Measurements from ENCODE around the gene TPSD1. TPM values are rescaled to one million over a fixed set of nuclear protein-coding genes. Genes with fewer than 3 reads are reported as not detected.
"Not testable (repeated sequence)": the region's sequence is repeated elsewhere in the genome, so short reads cannot be mapped to it uniquely, and the experiment has no call there.

TPSD1 gene
- total RNA-seq, 1 experiment from 2014 or later, result not detected

- Histone ChIP-seq H2BK20ac (ENCODE audit: low read depth, low read length, poor library complexity, severe bottlenecking) (no peak overlapping the region), H3T11ph (ENCODE audit: low read length) (no peak overlapping the region), H4K20me1 (ENCODE audit: control insufficient read depth, insufficient read depth, insufficient read length) (no peaks in the 10 kb centered on the region), H3K27me3 (ENCODE audit: insufficient read depth, low read length) (peaks cover 7% of the 10 kb centered on the region; the same call in 1 of the 2 replicates), H3K14ac (ENCODE audit: insufficient read depth, low read length) (no peak overlapping the region), H3K23ac (ENCODE audit: insufficient read length, low read depth, low read length) (no peak overlapping the region), H4K91ac (ENCODE audit: insufficient read length, low read depth, low read length) (no peak overlapping the region), H2BK12ac (ENCODE audit: insufficient read length, low read depth, low read length) (no peak overlapping the region), H3K79me2 (ENCODE audit: insufficient read depth, low read length) (no peaks in the 10 kb centered on the region), H2BK120ac (ENCODE audit: low read depth, low read length, poor library complexity, severe bottlenecking) (no peak overlapping the region), H3K9ac (ENCODE audit: extremely low read depth, insufficient read length, low read length) (no peak overlapping the region), H2BK15ac (ENCODE audit: low read depth, low read length) (no peak overlapping the region), H2AK5ac (ENCODE audit: insufficient read length, low read length) (no peak overlapping the region), H3K23me2 (ENCODE audit: insufficient read length, low read depth, low read length, poor library complexity, severe bottlenecking) (no peaks in the 10 kb centered on the region), H3K4me1 (ENCODE audit: insufficient read depth, low read length) (peaks cover 2% of the 10 kb centered on the region; the same call in 1 of the 2 replicates), H4K8ac (replicated peaks; ENCODE audit: insufficient read length, low read depth, low read length) (no peak overlapping the region), H2AFZ (ENCODE audit: low read length) (no peak overlapping the region), H3K79me1 (ENCODE audit: insufficient read depth, low read depth, low read length, poor library complexity, severe bottlenecking) (no peaks in the 10 kb centered on the region), H3K27ac (ENCODE audit: insufficient read length, low read depth, low read length) (no peak overlapping the region), H3K18ac (ENCODE audit: insufficient read length, low read depth, low read length) (no peak overlapping the region), H3K4ac (ENCODE audit: low read depth, low read length) (no peak overlapping the region), H4K5ac (ENCODE audit: insufficient read length, low read depth, low read length) (no peak overlapping the region), H3K4me2 (ENCODE audit: insufficient read depth, insufficient read length, low read length) (no peak overlapping the region), H2BK5ac (ENCODE audit: insufficient read length, low read length) (no peak overlapping the region), H3K9me3 (ENCODE audit: control insufficient read depth, low read depth, low read length) (no peaks in the 10 kb centered on the region), H3K56ac (ENCODE audit: insufficient read length, low read depth, low read length) (no peak overlapping the region)
- Mint-ChIP-seq H3K27me3 (ENCODE audit: low read depth) (peaks cover 64% of the 10 kb centered on the region), H3K4me3 (no peak overlapping the region; a peak in 1 of 5 replicates), H3K27ac (no peak overlapping the region), H3K36me3 (ENCODE audit: insufficient read depth in 1 of 3, low read depth in 3 of 3) (no peaks in the 10 kb centered on the region), H3K9me3 (no peaks in the 10 kb centered on the region), H3K4me1 (peaks cover 36 to 51% of the 10 kb centered on the region in 2 experiments)
- TF ChIP-seq CTCF (conservative IDR thresholded peaks at IDR 0.05), result no peak
- DNase-seq, result no peak
- WGBS (ENCODE audit: extremely low coverage, insufficient read length, low lambda C conversion rate), result no CpG with 5 or more reads among the region's 17 CpGs
These were observed 35.7 kb downstream of the TPSD1 start for GRCh38 chr16:1291576-1291974.

DNA sequence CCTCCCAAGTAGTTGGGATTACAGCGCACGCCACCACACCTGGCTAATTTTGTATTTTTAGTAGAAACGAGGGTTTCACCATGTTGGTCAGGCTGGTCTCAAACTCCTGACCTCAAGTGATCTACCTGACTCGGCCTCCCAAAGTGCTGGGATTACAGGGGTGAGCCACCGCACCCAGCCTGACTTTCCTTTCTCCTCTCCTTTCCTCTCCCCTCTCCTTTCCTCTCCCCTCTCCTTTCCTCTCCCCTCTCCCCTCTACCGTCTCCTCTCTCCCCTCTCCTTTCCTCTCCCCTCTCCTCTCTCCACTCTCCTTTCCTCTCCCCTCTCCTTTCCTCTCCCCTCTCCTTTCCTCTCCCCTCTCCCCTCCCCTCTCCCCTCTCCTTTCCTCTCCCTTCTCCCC is 36.3 kb downstream of the TPSD1 start:
- H3K79me1 ChIP-seq (ENCODE audit: insufficient read depth, low read depth, low read length, poor library complexity, severe bottlenecking); H3K18ac ChIP-seq (ENCODE audit: insufficient read length, low read depth, low read length); H2BK120ac ChIP-seq (ENCODE audit: low read depth, low read length, poor library complexity, severe bottlenecking); H3K14ac ChIP-seq (ENCODE audit: insufficient read depth, low read length); H2AFZ ChIP-seq (ENCODE audit: low read length); H4K20me1 ChIP-seq (ENCODE audit: control insufficient read depth, insufficient read depth, insufficient read length); H4K5ac ChIP-seq (ENCODE audit: insufficient read length, low read depth, low read length); H3K27ac Mint-ChIP-seq; H2BK15ac ChIP-seq (ENCODE audit: low read depth, low read length); H3K4me2 ChIP-seq (ENCODE audit: insufficient read depth, insufficient read length, low read length); H4K8ac ChIP-seq (replicated peaks; ENCODE audit: insufficient read length, low read depth, low read length); H3K4me3 Mint-ChIP-seq; H3K36me3 Mint-ChIP-seq (ENCODE audit: insufficient read depth in 1 of 3, low read depth in 3 of 3); DNase-seq; H3K27me3 ChIP-seq (ENCODE audit: insufficient read depth, low read length); H2BK12ac ChIP-seq (ENCODE audit: insufficient read length, low read depth, low read length); H2BK20ac ChIP-seq (ENCODE audit: low read depth, low read length, poor library complexity, severe bottlenecking); H3K23me2 ChIP-seq (ENCODE audit: insufficient read length, low read depth, low read length, poor library complexity, severe bottlenecking); H2BK5ac ChIP-seq (ENCODE audit: insufficient read length, low read length); H3K56ac ChIP-seq (ENCODE audit: insufficient read length, low read depth, low read length); H2AK5ac ChIP-seq (ENCODE audit: insufficient read length, low read length); H3K9me3 Mint-ChIP-seq; H3K27ac ChIP-seq (ENCODE audit: insufficient read length, low read depth, low read length); H3T11ph ChIP-seq (ENCODE audit: low read length); H3K4me1 ChIP-seq (ENCODE audit: insufficient read depth, low read length); H3K4ac ChIP-seq (ENCODE audit: low read depth, low read length); H3K9me3 ChIP-seq (ENCODE audit: control insufficient read depth, low read depth, low read length); H3K23ac ChIP-seq (ENCODE audit: insufficient read length, low read depth, low read length); H4K91ac ChIP-seq (ENCODE audit: insufficient read length, low read depth, low read length); H3K79me2 ChIP-seq (ENCODE audit: insufficient read depth, low read length); H3K9ac ChIP-seq (ENCODE audit: extremely low read depth, insufficient read length, low read length): not testable (repeated sequence)
- H3K27me3 Mint-ChIP-seq (ENCODE audit: low read depth), result peaks cover 66% of the 10 kb centered on the region
- H3K4me1 Mint-ChIP-seq, result peaks cover 41 to 55% of the 10 kb centered on the region in 2 experiments
- whole genome bisulfite sequencing (ENCODE audit: extremely low coverage, insufficient read length, low lambda C conversion rate), result no CpG with 5 or more reads among the region's 6 CpGs
